Tibial nerve (tissue), 4 donors: ENCODE data around the gene TMEM248. TPM values are rescaled to one million over a fixed set of nuclear protein-coding genes. Genes with fewer than 3 reads are reported as not detected.
"Not testable (repeated sequence)": the region's sequence is repeated elsewhere in the genome, so short reads cannot be mapped to it uniquely, and the experiment has no call there.

Source experiments
- DNase-seq, 2 donors: peaks; one replicate each; pipeline ENCODE4 v3.0.0-alpha.2; 2019; ENCODE audit warnings: low spot score in 2 of 2
- H3K27ac ChIP-seq, 4 donors: fragments of 200-600 bp; sonication (generic) in 3 of 4; one replicate each; pipeline ENCODE4 v1.5.1; 2017 to 2019; ENCODE audit warnings: mild to moderate bottlenecking in 1 of 4
- H3K27me3 ChIP-seq, 2 donors: fragments of 200-600 bp; sonication (generic) in 1 of 2; one replicate each; pipeline versions ENCODE4 v1.5.1 to v1.6.0; 2017 to 2019
- H3K36me3 ChIP-seq, 3 donors: fragments of 200-600 bp; sonication (generic); one replicate each; pipeline ENCODE4 v1.5.1; 2018 to 2019
- H3K4me1 ChIP-seq, 4 donors: fragments of 200-600 bp; sonication (generic) in 3 of 4; one replicate each; pipeline ENCODE4 v1.5.1; 2017 to 2019
- H3K4me3 ChIP-seq, 4 donors: fragments of 200-600 bp; sonication (generic) in 3 of 4; one replicate each; pipeline ENCODE4 v1.5.1; 2017 to 2019; ENCODE audit warnings: mild to moderate bottlenecking in 1 of 4, moderate library complexity in 1 of 4
- H3K9me3 ChIP-seq, 4 donors: fragments of 200-600 bp; sonication (generic) in 3 of 4; one replicate each; pipeline ENCODE4 v1.5.1; 2017 to 2019
- CTCF ChIP-seq, 5 experiments: fragments of 200-600 bp in 3 of 5; fragments of 450-650 bp in 2 of 5; sonication (generic) in 3 of 5; IDR thresholded peaks; one replicate each; pipeline ENCODE4 v1.5.1; 2016 to 2019; ENCODE audit warnings: antibody characterized with exemption in 5 of 5, mild to moderate bottlenecking in 3 of 5, moderate library complexity in 2 of 5
- EP300 ChIP-seq, 2 donors: sonication (generic); formaldehyde crosslinking; IDR thresholded peaks; one replicate each; pipeline ENCODE4 v1.6.1; 2017; ENCODE audit warnings: antibody characterized with exemption in 2 of 2, mild to moderate bottlenecking in 1 of 2
- POLR2A ChIP-seq, 2 donors: fragments of 450-650 bp; IDR thresholded peaks; one replicate each; pipeline ENCODE4 v1.6.1; 2017; ENCODE audit warnings: antibody characterized with exemption in 2 of 2, mild to moderate bottlenecking in 2 of 2, moderate library complexity in 2 of 2
- WGBS, 2 donors: methylation state at CpG; one replicate each; pipeline ENCODE4 v1.1.5; 2018; 5-methylcytosine and 5-hydroxymethylcytosine counted together
- total RNA-seq, 4 donors: library from RNA; depleted of rRNA; stranded (reverse); fragments of >200 nt; gene quantifications; one replicate each; pipeline ENCODE4 v1.1.0, GENCODE V29; 2016

TMEM248 gene
- total RNA-seq, 4 donors from 2014 or later: 86.4 to 110 (median 94.9) TPM

- WGBS, 2 donors: 0% methylated on average over 37 to 49 of the region's 59 CpGs
- peaks cover 2 to 48% (median 12%) of the 10 kb centered on the region in 3 donors for H3K36me3 ChIP-seq
- H3K27me3 ChIP-seq, H3K9me3 ChIP-seq: not testable (repeated sequence)
- peak; percentile 86 to 94 for DNase-seq
- peak within 1 kb of the TSS; percentile 92 to 99 (median 98) for H3K27ac ChIP-seq
- TF ChIP-seq CTCF (IDR thresholded peaks at IDR 0.05) (peak in 4 of 5 experiments; percentile 4 to 26 (median 13)), POLR2A (IDR thresholded peaks at IDR 0.05) (peak; percentile 97), EP300 (IDR thresholded peaks at IDR 0.05) (peak; percentile 34 to 97)
- peaks cover 4 to 36% (median 14%) of the 10 kb centered on the region in 4 donors for H3K4me1 ChIP-seq
- H3K4me3 ChIP-seq: peak within 1 kb of the TSS; percentile 62 to 92 (median 80)
These were observed 74.2 kb downstream of the TMEM248 start, which contains the start of gene SBDS for GRCh38 chr7:66995050-66995776. SBDS (minus strand) TSS chr7:66995586; CDS start chr7:66995417, 169 bp downstream.

GRCh38 chr7:66996444-66997191, 75.6 kb downstream of the TMEM248 start, which contains the start of gene TYW1:
TYW1 (plus strand) TSS chr7:66996833; CDS start chr7:66996979, 146 bp downstream.
- peaks cover 2 to 38% (median 12%) of the 10 kb centered on the region in 3 donors for H3K36me3 ChIP-seq
- not testable (repeated sequence) for H3K27me3 ChIP-seq, H3K9me3 ChIP-seq
- H3K4me3 ChIP-seq: peak within 1 kb of the TSS; percentile 54 to 92 (median 77)
- TF ChIP-seq CTCF (IDR thresholded peaks at IDR 0.05) (peak in 1 of 5 experiments; percentile 24), EP300 (IDR thresholded peaks at IDR 0.05) (peak; percentile 53 to 61), POLR2A (IDR thresholded peaks at IDR 0.05) (peak; percentile 17 to 61)
- H3K27ac ChIP-seq: peak within 1 kb of the TSS; percentile 92 to 99 (median 98)
- DNase-seq: peak; percentile 99 to 100
- WGBS, 2 donors: 0 to 1% methylated on average over 37 to 43 of the region's 44 CpGs
- peaks cover 4 to 35% (median 14%) of the 10 kb centered on the region in 4 donors for H3K4me1 ChIP-seq

GRCh38 chr7:67000601-67001258, 79.7 kb downstream of the TMEM248 start:
- H3K4me1 ChIP-seq: peaks cover 0 to 10% (median 6%) of the 10 kb centered on the region in 4 donors
- 45 to 47% methylated on average over 4 of the region's 5 CpGs for WGBS, 2 donors
- H3K27ac ChIP-seq, H3K4me3 ChIP-seq, H3K9me3 ChIP-seq, DNase-seq, H3K27me3 ChIP-seq: not testable (repeated sequence)
- peaks cover 0 to 35% (median 0%) of the 10 kb centered on the region in 3 donors for H3K36me3 ChIP-seq
- TF ChIP-seq CTCF (IDR thresholded peaks at IDR 0.05): peak in 3 of 5 experiments; percentile 15 to 33 (median 22)

GRCh38 chr7:67004145-67004544, 83.1 kb downstream of the TMEM248 start:
- not testable (repeated sequence) for H3K27ac ChIP-seq, H3K9me3 ChIP-seq, DNase-seq, H3K4me3 ChIP-seq, H3K27me3 ChIP-seq, H3K4me1 ChIP-seq
- peaks cover 0 to 64% (median 0%) of the 10 kb centered on the region in 3 donors for H3K36me3 ChIP-seq
- WGBS, 2 donors: 74 to 89% methylated on average over 2 of the region's 2 CpGs

GRCh38 chr7:67006965-67007364, 85.9 kb downstream of the TMEM248 start:
- Histone ChIP-seq H3K4me1 (no peaks in the 10 kb centered on the region), H3K9me3 (no peaks in the 10 kb centered on the region), H3K27me3 (no peaks in the 10 kb centered on the region), H3K27ac (no peak overlapping the region), H3K36me3 (peaks cover 0 to 74% (median 0%) of the 10 kb centered on the region in 3 donors), H3K4me3 (no peak overlapping the region)
- WGBS, 2 donors: 83 to 86% methylated on average over 2 of the region's 2 CpGs
- DNase-seq: no peak
- no peak for TF ChIP-seq CTCF (IDR thresholded peaks at IDR 0.05)
